NT2/D1 (cell line): ENCODE results near the gene HOXD11.

ENCODE experiments used
- SUZ12 ChIP-seq: IDR thresholded peaks from 2 replicates; pipeline ENCODE4 v1.6.1; 2011; ENCODE audit not compliant: insufficient read length, insufficient read depth; ENCODE audit errors: extremely low read depth
- YY1 ChIP-seq: IDR thresholded peaks from 2 replicates; pipeline ENCODE4 v1.6.1; 2011; ENCODE audit not compliant: insufficient read length, insufficient read depth
- ZNF274 ChIP-seq: IDR thresholded peaks from 2 replicates; pipeline ENCODE4 v1.6.1; 2011; ENCODE audit warnings: mild to moderate bottlenecking, low read depth, low read length

DNA sequence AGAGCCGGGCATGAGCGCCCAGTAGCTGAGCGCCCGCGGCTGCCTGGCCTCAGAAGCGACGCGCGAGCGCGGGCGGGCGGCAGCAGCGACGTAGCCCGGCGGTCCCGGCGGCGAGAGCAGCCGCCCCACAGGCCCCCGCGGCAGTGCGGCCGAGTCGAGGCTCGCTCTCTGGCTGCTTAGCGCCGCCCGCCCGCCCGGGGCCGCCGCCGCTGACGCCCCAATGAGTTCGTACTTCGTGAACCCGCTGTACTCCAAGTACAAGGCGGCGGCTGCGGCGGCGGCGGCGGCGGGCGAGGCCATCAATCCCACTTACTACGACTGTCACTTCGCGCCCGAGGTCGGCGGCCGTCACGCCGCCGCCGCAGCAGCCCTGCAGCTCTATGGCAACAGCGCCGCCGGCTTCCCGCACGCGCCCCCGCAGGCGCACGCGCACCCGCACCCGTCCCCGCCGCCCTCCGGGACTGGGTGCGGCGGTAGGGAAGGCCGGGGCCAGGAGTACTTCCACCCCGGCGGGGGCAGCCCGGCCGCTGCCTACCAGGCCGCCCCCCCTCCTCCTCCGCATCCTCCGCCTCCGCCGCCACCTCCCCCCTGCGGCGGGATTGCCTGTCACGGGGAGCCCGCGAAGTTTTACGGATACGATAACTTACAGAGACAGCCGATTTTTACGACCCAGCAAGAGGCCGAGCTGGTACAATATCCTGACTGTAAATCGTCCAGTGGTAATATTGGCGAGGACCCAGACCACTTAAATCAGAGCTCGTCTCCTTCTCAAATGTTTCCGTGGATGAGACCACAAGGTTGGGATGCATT lies 23.3 kb downstream of the HOXD11 start:
- TF ChIP-seq ZNF274, result no peak
- TF ChIP-seq YY1, result no peak
- TF ChIP-seq SUZ12, result no peak
